D721Med (cell line): Measurements from ENCODE around the gene TUT1.
A peak's percentile ranks its signal among the peaks of the same experiment; 100 is the strongest.

Source experiments
- DNase-seq: peaks from one replicate; pipeline ENCODE4 v3.0.0; 2011; ENCODE audit warnings: low spot score; ENCODE audit not compliant: insufficient read length
- FAIRE-seq: peaks from 2 replicates; lab custom pipeline; 2011; peaks lifted over from hg19 to GRCh38; lab: Jason Lieb, UNC
- TF ChIP-seq, protein P1 (sequence below): IDR thresholded peaks from 2 replicates; pipeline ENCODE4 v1.5.1; 2012; ENCODE audit warnings: mild to moderate bottlenecking, control low read depth; ENCODE audit not compliant: insufficient read depth; ENCODE audit errors: missing control alignments

The TUT1 gene

DNA sequence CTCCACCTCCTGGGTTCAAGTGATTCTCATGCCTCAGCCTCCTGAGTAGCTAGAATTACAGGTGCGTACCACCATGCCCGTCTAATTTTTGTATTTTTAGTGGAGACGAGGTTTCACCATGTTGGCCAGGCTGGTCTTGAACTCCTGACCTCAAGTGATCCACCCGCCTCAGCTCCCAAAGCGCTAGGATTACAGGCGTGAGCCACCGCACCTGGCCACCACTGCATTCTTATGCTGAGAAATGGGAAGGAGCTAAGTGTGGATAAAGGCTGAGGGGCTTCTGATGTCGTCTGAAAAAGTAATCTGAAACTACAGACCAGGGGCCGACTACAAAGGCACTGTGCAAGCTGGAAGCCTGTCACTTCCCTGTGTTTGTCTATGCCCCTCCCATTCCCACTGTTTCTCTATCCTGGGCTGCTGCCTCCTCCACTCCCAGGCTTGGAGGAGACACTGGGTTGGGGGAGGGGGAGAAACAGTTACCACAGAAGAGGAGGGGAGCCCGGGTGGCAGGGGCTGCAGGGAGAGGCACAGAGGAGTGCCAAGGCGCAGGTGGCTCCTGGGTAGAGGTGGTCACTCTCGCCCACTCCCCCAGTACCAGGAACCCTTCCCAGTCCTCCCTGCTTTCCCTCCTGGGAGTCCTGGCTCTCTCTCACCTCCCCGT lies 13.3 kb upstream of the TUT1 start:
- TF ChIP-seq, protein P1, sequence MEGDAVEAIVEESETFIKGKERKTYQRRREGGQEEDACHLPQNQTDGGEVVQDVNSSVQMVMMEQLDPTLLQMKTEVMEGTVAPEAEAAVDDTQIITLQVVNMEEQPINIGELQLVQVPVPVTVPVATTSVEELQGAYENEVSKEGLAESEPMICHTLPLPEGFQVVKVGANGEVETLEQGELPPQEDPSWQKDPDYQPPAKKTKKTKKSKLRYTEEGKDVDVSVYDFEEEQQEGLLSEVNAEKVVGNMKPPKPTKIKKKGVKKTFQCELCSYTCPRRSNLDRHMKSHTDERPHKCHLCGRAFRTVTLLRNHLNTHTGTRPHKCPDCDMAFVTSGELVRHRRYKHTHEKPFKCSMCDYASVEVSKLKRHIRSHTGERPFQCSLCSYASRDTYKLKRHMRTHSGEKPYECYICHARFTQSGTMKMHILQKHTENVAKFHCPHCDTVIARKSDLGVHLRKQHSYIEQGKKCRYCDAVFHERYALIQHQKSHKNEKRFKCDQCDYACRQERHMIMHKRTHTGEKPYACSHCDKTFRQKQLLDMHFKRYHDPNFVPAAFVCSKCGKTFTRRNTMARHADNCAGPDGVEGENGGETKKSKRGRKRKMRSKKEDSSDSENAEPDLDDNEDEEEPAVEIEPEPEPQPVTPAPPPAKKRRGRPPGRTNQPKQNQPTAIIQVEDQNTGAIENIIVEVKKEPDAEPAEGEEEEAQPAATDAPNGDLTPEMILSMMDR = no peak
- DNase-seq (no peak), FAIRE-seq (no peak)

DNA sequence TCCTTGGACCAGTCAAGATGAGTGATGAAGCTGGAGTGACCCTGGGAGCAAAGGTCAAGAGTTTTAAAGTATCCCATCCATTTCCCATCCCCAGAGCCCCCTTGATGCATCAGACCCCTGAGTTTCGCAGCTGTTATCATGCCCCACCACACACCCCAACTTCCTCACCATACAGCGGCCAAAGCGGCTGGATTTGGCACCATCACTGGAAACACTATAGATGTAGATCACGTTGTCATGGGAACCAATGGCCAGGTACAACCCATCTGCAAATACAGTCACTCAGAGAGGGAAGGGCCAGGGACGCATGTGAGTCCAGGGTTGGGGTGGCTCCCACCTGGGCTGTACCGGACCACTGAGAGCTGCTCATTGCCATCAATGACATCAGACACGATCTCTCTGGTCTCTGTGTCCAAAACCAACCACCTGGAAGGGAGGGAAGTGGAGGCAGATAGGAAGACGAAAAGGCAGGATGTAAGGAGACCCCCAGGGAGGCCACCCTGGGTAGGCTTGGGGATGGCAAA lies 12.5 kb upstream of the TUT1 start:
- DNase-seq (no peak), FAIRE-seq (no peak)
- TF ChIP-seq, protein P1 = no peak

DNA sequence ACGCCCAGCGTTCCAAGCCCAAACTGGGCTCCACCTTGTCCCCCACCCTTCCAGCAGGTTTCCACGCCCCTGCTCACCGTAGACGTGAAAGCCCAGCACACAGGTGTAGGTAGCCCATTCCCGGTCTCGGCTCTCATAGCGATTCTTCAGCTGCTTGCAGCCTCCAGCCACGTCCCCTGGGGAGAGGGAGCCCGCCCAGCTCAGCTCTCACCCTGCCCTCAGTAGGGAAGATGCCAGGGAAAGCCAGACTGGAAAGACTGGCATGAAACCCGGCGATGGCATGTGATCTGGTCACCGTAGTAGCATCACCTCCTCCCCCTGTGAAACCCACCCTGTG lies 11.7 kb upstream of the TUT1 start:
- TF ChIP-seq, protein P1 = no peak
- no peak for DNase-seq
- FAIRE-seq = no peak

DNA sequence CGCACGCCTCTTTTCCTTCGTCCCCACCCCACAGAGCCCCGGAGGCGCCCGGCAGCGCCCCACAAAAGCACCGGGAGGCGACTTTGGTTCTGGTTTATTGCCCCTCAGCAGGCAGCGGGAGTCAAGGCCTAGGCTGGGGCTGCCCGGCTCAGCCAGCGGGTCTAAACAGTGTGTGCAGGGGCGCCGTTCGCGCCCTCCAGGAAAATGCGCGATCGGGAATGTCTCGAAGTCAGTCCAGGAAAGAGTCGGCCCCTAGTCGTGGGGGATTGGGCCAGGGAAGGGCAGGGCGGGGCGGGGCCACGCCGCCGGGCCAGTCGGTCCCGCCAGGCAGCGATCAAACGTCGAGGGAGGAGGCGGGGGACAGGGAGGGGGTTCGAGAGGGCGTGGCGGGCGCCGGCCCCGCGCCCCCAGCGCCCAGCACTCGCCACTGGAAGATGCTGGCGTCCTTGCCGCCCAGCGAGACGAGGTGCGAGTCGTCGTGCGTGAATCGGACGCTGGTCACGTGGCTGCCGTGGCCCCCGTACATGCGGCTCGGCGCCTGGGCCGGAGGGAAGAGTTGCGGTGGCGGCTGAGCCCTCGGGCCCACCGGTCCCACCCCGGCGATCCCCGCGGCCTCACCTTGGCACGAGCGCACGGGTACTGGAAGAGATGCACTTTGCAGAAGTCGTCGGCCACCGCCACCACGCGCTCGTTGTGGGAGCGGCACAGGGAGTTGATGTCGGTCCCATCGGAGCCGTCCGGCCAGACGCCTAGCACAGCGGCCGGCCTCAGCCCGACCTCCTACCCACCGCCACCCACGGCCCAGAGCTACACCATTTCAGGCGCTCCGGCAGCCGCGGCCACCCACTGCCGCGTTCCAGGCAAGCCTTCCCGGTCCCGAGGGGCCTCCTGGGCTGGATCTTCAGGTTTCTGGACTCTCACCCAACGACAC lies 11.1 kb upstream of the TUT1 start:
- DNase-seq (peak; percentile 78), FAIRE-seq (no peak)
- TF ChIP-seq, protein P1 = no peak

DNA sequence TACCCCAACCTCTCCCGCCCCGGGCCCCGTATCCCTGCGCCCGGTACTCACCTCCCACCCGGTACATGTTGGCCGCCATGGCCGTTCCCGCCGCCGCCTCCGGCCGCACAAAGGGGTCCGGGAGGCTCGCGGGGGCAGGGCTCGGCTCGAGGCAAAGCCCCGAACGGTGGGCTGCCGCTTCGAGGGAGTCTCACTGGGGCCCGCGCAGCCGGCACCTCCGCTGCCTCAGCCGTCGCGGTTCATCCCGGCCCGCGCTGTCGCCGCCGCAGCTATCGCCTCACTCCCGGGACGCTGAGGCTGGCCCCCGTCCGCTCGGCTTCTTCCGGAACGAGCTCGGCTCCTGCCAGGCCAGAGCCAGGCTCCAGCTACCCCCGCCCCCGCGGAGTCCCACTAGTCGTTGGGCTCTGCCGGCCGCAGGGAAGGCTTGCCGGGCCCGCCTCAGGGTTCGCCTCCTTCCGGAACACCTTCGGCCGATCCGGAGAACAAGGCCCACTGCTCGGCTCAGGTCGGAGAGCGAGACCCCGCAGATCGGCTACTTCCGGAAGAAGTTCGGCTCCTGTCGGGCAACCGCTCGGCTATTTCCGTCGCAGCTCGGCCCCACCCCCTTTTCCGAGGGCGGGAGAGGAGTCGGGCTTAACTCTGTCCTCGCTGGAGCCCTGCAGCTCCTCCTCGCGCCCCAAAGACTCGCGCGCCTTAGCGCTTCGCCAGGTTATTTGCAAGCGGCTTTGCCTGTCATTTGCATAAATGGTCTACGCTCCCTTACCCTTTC lies 10.2 kb upstream of the TUT1 start, which contains the start of gene MTA2:
MTA2 (minus strand) TSS at position 494 of the 769 bp plus-strand sequence; CDS start at position 79, 415 bp downstream.
- FAIRE-seq = no peak
- TF ChIP-seq, protein P1 = no peak
- peak; percentile 75 for DNase-seq

DNA sequence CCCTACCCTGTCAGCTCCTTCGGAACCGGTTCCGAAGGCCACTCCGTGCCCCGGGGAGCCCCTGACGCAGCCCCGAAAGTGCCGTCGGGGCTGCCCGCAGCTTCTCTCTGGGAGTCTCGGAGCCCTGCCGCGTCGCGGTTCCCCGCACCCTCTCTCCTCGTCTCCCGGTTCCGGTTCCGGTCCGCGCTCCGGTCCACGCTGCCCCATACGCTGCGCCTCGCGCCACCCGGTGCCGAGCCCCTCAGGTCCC lies 9.7 kb upstream of the TUT1 start:
- FAIRE-seq = no peak
- no peak for DNase-seq
- TF ChIP-seq, protein P1 = no peak
